HepG2 (cell line): ENCODE measurements around the gene EMID1. TPM values are rescaled to one million over a fixed set of nuclear protein-coding genes. Genes with fewer than 3 reads are reported as not detected.

Source experiments
- AGO2 ChIP-seq: fragments of 200-400 bp; formaldehyde crosslinking; optimal IDR thresholded peaks from 2 replicates; pipeline ENCODE3; 2017; ENCODE audit warnings: mild to moderate bottlenecking, low read depth, low read length, moderate library complexity
- EED ChIP-seq: sonication (generic); formaldehyde crosslinking; IDR thresholded peaks from 2 replicates; pipeline ENCODE4 v1.5.0; 2020; ENCODE audit warnings: mild to moderate bottlenecking, missing genetic modification reagents
- KDM2A ChIP-seq: sonication (generic); formaldehyde crosslinking; IDR thresholded peaks from 2 replicates; pipeline ENCODE4 v1.4.0; 2020; ENCODE audit warnings: low read depth, missing genetic modification reagents, borderline replicate concordance
- KLF11 ChIP-seq: IDR thresholded peaks from 2 replicates; pipeline ENCODE4 v1.6.1; 2016; ENCODE audit warnings: missing compliant biosample characterization
- NFE2L1 ChIP-seq: sonication (generic); formaldehyde crosslinking; IDR thresholded peaks from 2 replicates; pipeline ENCODE4 v1.4.0; 2020; ENCODE audit warnings: missing genetic modification reagents, mild to moderate bottlenecking, borderline replicate concordance
- NPAS2 ChIP-seq: sonication (generic); formaldehyde crosslinking; IDR thresholded peaks from 2 replicates; pipeline ENCODE4 v1.8.0; 2022; ENCODE audit warnings: mild to moderate bottlenecking, missing genetic modification reagents, borderline replicate concordance
- PITX1 ChIP-seq: sonication (generic); formaldehyde crosslinking; IDR thresholded peaks from 2 replicates; pipeline ENCODE4 v1.5.1; 2020; ENCODE audit warnings: mild to moderate bottlenecking, missing genetic modification reagents
- POLR2A ChIP-seq, 2 experiments: IDR thresholded peaks; 2 replicates each; pipeline ENCODE4 v1.6.1; 2011; ENCODE audit warnings: low read depth in 2 of 2, low read length in 2 of 2, mild to moderate bottlenecking in 1 of 2, moderate library complexity in 1 of 2; ENCODE audit not compliant: insufficient read depth in 1 of 2
- POLR2AphosphoS5 ChIP-seq: IDR thresholded peaks from 2 replicates; pipeline ENCODE4 v1.6.1; 2012; ENCODE audit warnings: low read depth, low read length
- PRMT3 ChIP-seq: sonication (generic); formaldehyde crosslinking; IDR thresholded peaks from 2 replicates; pipeline ENCODE4 v1.8.1; 2022; ENCODE audit warnings: low read depth, mild to moderate bottlenecking, moderate library complexity, missing genetic modification reagents, borderline replicate concordance
- RBM22 ChIP-seq: fragments of 200-400 bp; formaldehyde crosslinking; optimal IDR thresholded peaks from 2 replicates; pipeline ENCODE3; 2017; ENCODE audit warnings: mild to moderate bottlenecking, low read length, moderate library complexity
- SMAD9 ChIP-seq: sonication (generic); formaldehyde crosslinking; IDR thresholded peaks from 2 replicates; pipeline ENCODE4 v1.5.1; 2020; ENCODE audit warnings: mild to moderate bottlenecking, missing genetic modification reagents
- TBL1XR1 ChIP-seq: fragments of 150-350 bp; IDR thresholded peaks from 2 replicates; pipeline ENCODE4 v1.6.1; 2014; ENCODE audit warnings: borderline replicate concordance, low read length; ENCODE audit not compliant: partially characterized antibody
- ZNF30 ChIP-seq: sonication (generic); formaldehyde crosslinking; IDR thresholded peaks from 2 replicates; pipeline ENCODE4 v1.5.0; 2020; ENCODE audit warnings: mild to moderate bottlenecking, missing genetic modification reagents
- ZNF326 ChIP-seq: sonication (generic); formaldehyde crosslinking; IDR thresholded peaks from 2 replicates; pipeline ENCODE4 v1.4.0; 2020; ENCODE audit warnings: missing genetic modification reagents, borderline replicate concordance
- ZNF33A ChIP-seq: sonication (generic); formaldehyde crosslinking; IDR thresholded peaks from 2 replicates; pipeline ENCODE4 v1.5.1; 2020; ENCODE audit warnings: missing genetic modification reagents, mild to moderate bottlenecking, moderate library complexity, borderline replicate concordance
- ZNF557 ChIP-seq: sonication (generic); formaldehyde crosslinking; IDR thresholded peaks from 2 replicates; pipeline ENCODE4 v1.4.0; 2020; ENCODE audit warnings: missing genetic modification reagents
- polyA plus RNA-seq, 8 experiments: library from polyadenylated mRNA; depleted of rRNA in 3 of 8; stranded (reverse) in 7 of 8; unstranded in 1 of 8; fragments of >200 nt; fragmentation: Illumina TruSeq in 4 of 8; extraction: Trizol in 4 of 8; gene quantifications; 2 replicates each; pipeline versions ENCODE4 v1.2.1 to v1.2.3, GENCODE V29; 2011 to 2016; ENCODE audit warnings: low read depth in 4 of 8, missing spikeins in 1 of 8, mixed read lengths in 1 of 8; ENCODE audit not compliant: insufficient read depth in 1 of 8
- total RNA-seq, 5 experiments: library from RNA; depleted of rRNA; stranded (reverse); fragments of >200 nt; fragmentation: Illumina TruSeq; extraction: Trizol; gene quantifications; 2 replicates each; pipeline ENCODE4 v1.2.3, GENCODE V29; 2016; ENCODE audit warnings: low read depth in 1 of 5
- TF ChIP-seq, protein P1 (sequence below): sonication (generic); formaldehyde crosslinking; IDR thresholded peaks from 2 replicates; pipeline ENCODE4 v1.4.0; 2020; ENCODE audit warnings: missing genetic modification reagents
- TF ChIP-seq, protein P2 (sequence below): sonication (generic); formaldehyde crosslinking; IDR thresholded peaks from 2 replicates; pipeline ENCODE4 v1.9.0; 2022; ENCODE audit warnings: missing genetic modification reagents, mild to moderate bottlenecking, borderline replicate concordance
- TF ChIP-seq, protein P3 (sequence below): sonication (generic); formaldehyde crosslinking; IDR thresholded peaks from 2 replicates; pipeline ENCODE4 v1.5.0; 2020; ENCODE audit warnings: missing genetic modification reagents
- TF ChIP-seq, protein P4 (sequence below): sonication (generic); formaldehyde crosslinking; IDR thresholded peaks from 2 replicates; pipeline ENCODE4 v1.4.0; 2020; ENCODE audit warnings: missing genetic modification reagents
- TF ChIP-seq, protein P5 (sequence below): sonication (generic); formaldehyde crosslinking; IDR thresholded peaks from 2 replicates; pipeline ENCODE4 v1.5.0; 2020; ENCODE audit warnings: missing genetic modification reagents

EMID1 gene
- total and polyA plus RNA-seq, 2 of the 13 experiments (the other 11 are each of a cell fraction or from before 2014, with no cell fraction given), result 0.45 to 0.82 TPM

DNA sequence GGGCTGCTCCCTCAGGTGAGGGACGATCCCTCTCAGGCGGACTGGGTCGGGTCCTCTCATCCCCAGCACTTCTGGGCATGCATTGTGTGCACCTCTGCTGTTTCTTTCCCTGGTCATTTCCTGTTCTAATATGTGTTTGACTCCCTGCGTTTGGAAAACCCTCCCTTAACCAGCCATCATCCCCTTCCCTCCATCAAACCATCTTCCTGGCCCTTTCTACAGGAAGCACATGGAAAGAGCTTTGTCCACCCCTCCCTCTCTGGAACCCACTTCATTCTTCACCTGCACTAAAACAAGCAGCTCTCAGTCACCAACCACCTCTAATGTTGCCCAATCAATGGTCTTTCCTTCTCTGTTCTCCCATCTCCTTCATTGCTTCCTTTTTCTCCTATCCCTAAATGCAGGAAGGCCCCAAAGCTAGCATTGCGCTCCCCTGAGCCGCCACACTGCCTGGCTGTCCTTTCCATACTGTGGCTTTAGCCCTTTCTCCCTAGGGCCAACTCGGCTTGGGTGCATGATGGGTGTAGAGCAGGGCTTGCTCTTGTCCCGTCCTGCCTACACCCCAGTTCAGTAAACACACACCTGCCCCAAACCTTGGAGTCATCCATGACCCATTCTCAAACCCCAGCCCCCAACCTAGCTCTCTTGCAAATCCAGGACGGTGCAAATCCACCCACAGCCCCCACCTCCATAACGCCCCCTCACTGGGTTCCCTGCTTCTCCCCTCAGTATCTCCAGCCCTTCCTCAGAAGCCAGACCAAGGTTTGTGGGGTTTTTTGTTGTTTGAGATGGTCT lies 95.3 kb downstream of the EMID1 start (continued):
- TF ChIP-seq NFE2L1 (CRISPR knock-in tag), result no peak
- no peak for TF ChIP-seq ZNF30 (CRISPR knock-in tag)
- TF ChIP-seq TBL1XR1, result no peak
- peak in 1 of 2 experiments; percentile 54; a peak in 2 of 4 replicates for TF ChIP-seq POLR2A (IDR thresholded peaks at IDR 0.05; ENCODE audit: insufficient read depth in 1 of 2, low read depth in 2 of 2, low read length in 2 of 2)
- no peak for TF ChIP-seq ZNF557
- TF ChIP-seq ZNF326 (CRISPR knock-in tag), result no peak
- peak; percentile 59; the same call in 1 of the 2 replicates for TF ChIP-seq KDM2A (CRISPR knock-in tag)
- TF ChIP-seq, protein P1, sequence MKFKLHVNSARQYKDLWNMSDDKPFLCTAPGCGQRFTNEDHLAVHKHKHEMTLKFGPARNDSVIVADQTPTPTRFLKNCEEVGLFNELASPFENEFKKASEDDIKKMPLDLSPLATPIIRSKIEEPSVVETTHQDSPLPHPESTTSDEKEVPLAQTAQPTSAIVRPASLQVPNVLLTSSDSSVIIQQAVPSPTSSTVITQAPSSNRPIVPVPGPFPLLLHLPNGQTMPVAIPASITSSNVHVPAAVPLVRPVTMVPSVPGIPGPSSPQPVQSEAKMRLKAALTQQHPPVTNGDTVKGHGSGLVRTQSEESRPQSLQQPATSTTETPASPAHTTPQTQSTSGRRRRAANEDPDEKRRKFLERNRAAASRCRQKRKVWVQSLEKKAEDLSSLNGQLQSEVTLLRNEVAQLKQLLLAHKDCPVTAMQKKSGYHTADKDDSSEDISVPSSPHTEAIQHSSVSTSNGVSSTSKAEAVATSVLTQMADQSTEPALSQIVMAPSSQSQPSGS (CRISPR knock-in tag), result no peak
- no peak for TF ChIP-seq KLF11 (CRISPR knock-in tag)
- TF ChIP-seq PITX1 (CRISPR knock-in tag), result no peak
- peak; percentile 97 for TF ChIP-seq RBM22
- TF ChIP-seq POLR2AphosphoS5, result peak; percentile 54
- TF ChIP-seq, protein P2, sequence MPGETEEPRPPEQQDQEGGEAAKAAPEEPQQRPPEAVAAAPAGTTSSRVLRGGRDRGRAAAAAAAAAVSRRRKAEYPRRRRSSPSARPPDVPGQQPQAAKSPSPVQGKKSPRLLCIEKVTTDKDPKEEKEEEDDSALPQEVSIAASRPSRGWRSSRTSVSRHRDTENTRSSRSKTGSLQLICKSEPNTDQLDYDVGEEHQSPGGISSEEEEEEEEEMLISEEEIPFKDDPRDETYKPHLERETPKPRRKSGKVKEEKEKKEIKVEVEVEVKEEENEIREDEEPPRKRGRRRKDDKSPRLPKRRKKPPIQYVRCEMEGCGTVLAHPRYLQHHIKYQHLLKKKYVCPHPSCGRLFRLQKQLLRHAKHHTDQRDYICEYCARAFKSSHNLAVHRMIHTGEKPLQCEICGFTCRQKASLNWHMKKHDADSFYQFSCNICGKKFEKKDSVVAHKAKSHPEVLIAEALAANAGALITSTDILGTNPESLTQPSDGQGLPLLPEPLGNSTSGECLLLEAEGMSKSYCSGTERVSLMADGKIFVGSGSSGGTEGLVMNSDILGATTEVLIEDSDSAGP (CRISPR knock-in tag), result peak; percentile 25; the same call in 1 of the 2 replicates
- no peak for TF ChIP-seq SMAD9
- peak; percentile 42 for TF ChIP-seq AGO2
- no peak for TF ChIP-seq NPAS2 (CRISPR knock-in tag)
- no peak for TF ChIP-seq ZNF33A
- no peak for TF ChIP-seq EED
- TF ChIP-seq, protein P3, sequence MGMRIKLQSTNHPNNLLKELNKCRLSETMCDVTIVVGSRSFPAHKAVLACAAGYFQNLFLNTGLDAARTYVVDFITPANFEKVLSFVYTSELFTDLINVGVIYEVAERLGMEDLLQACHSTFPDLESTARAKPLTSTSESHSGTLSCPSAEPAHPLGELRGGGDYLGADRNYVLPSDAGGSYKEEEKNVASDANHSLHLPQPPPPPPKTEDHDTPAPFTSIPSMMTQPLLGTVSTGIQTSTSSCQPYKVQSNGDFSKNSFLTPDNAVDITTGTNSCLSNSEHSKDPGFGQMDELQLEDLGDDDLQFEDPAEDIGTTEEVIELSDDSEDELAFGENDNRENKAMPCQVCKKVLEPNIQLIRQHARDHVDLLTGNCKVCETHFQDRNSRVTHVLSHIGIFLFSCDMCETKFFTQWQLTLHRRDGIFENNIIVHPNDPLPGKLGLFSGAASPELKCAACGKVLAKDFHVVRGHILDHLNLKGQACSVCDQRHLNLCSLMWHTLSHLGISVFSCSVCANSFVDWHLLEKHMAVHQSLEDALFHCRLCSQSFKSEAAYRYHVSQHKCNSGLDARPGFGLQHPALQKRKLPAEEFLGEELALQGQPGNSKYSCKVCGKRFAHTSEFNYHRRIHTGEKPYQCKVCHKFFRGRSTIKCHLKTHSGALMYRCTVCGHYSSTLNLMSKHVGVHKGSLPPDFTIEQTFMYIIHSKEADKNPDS (CRISPR knock-in tag), result no peak
- TF ChIP-seq, protein P4, sequence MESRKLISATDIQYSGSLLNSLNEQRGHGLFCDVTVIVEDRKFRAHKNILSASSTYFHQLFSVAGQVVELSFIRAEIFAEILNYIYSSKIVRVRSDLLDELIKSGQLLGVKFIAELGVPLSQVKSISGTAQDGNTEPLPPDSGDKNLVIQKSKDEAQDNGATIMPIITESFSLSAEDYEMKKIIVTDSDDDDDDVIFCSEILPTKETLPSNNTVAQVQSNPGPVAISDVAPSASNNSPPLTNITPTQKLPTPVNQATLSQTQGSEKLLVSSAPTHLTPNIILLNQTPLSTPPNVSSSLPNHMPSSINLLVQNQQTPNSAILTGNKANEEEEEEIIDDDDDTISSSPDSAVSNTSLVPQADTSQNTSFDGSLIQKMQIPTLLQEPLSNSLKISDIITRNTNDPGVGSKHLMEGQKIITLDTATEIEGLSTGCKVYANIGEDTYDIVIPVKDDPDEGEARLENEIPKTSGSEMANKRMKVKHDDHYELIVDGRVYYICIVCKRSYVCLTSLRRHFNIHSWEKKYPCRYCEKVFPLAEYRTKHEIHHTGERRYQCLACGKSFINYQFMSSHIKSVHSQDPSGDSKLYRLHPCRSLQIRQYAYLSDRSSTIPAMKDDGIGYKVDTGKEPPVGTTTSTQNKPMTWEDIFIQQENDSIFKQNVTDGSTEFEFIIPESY (CRISPR knock-in tag), result no peak; the same call in 1 of the 2 replicates
- TF ChIP-seq, protein P5, sequence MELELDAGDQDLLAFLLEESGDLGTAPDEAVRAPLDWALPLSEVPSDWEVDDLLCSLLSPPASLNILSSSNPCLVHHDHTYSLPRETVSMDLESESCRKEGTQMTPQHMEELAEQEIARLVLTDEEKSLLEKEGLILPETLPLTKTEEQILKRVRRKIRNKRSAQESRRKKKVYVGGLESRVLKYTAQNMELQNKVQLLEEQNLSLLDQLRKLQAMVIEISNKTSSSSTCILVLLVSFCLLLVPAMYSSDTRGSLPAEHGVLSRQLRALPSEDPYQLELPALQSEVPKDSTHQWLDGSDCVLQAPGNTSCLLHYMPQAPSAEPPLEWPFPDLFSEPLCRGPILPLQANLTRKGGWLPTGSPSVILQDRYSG (CRISPR knock-in tag), result no peak
- 0 out of 2 replicates have a peak, but pooled peaks have one; percentile 51 for TF ChIP-seq PRMT3 (CRISPR knock-in tag)
